NB4 (cell line): ENCODE measurements around the gene LRRK1.
A peak's percentile ranks its signal among the peaks of the same experiment; 100 is the strongest.

Source experiments
- DNase-seq: peaks from one replicate; pipeline ENCODE4 v3.0.0; 2010; ENCODE audit warnings: low read depth
- H3K4me3 ChIP-seq: one replicate; pipeline ENCODE4 v1.5.1; 2011; ENCODE audit warnings: mild to moderate bottlenecking, low read depth, low read length, moderate library complexity
- MYC ChIP-seq: IDR thresholded peaks from 2 replicates; pipeline ENCODE4 v1.6.1; 2011; ENCODE audit warnings: low read depth, low read length
- POLR2A ChIP-seq: IDR thresholded peaks from 2 replicates; pipeline ENCODE4 v1.6.1; 2011; ENCODE audit warnings: mild to moderate bottlenecking; ENCODE audit not compliant: insufficient read length; ENCODE audit errors: extremely low read depth
- TF ChIP-seq, protein P1 (sequence below): IDR thresholded peaks from 2 replicates; pipeline ENCODE4 v1.6.1; 2011; ENCODE audit warnings: low read depth, low read length
- TF ChIP-seq, protein P2 (sequence below): IDR thresholded peaks from one replicate; pipeline ENCODE4 v1.5.1; 2012; ENCODE audit warnings: low read depth, low read length

The LRRK1 gene

DNA sequence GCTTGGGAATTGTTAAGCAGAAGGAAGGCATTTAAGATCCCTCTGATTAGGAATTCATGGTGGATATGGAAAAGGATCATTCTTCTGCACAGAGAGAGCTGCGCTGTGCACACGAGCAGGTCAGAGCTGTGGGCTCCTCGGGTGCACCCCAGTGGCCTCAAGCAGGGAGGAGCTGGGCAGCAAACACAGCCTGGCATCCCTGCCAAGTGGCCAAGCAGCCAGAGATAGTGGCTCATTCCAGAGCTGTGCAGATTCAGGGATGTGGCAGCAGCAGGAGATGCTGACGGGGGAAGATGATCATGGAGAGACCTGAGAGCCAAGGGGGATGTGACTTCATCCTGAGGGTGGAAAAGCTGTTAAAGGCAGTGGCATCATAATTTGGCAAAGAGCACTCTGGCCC is 55.9 kb downstream of the LRRK1 start:
- no peak for DNase-seq
- H3K4me3 ChIP-seq: no peak overlapping the region
- no peak for TF ChIP-seq POLR2A
- TF ChIP-seq, protein P1, sequence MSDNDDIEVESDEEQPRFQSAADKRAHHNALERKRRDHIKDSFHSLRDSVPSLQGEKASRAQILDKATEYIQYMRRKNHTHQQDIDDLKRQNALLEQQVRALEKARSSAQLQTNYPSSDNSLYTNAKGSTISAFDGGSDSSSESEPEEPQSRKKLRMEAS: no peak
- TF ChIP-seq MYC: no peak
- TF ChIP-seq, protein P2, sequence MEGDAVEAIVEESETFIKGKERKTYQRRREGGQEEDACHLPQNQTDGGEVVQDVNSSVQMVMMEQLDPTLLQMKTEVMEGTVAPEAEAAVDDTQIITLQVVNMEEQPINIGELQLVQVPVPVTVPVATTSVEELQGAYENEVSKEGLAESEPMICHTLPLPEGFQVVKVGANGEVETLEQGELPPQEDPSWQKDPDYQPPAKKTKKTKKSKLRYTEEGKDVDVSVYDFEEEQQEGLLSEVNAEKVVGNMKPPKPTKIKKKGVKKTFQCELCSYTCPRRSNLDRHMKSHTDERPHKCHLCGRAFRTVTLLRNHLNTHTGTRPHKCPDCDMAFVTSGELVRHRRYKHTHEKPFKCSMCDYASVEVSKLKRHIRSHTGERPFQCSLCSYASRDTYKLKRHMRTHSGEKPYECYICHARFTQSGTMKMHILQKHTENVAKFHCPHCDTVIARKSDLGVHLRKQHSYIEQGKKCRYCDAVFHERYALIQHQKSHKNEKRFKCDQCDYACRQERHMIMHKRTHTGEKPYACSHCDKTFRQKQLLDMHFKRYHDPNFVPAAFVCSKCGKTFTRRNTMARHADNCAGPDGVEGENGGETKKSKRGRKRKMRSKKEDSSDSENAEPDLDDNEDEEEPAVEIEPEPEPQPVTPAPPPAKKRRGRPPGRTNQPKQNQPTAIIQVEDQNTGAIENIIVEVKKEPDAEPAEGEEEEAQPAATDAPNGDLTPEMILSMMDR: no peak

DNA sequence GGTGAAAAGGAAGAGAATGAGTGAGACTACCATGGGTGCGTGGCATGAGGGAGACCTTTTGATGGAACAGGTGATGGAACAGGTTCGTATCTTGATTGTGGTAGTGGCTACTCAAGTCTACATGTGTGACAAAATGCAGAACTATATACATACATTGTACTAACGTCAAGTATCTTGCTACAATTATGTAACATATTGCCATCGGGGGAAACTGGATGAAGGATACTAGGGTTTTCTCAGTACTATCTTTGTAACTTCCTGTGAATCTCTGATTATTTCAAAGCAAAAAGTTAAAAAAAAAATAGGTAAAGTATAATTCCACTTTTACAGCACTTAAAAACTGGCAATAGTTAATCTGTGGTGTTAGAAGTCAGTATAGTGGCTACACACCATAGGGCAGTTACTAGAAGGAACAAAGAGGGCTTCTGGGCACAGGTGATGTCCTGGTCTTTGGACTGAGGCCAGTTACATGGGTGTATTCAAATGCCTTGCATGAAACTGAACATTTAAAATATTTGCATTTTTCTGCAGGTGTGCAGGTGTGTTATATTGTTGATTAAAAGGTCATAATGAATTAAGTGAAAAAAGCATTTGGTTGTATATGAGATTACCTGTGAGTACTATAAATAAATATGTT is 61.4 kb downstream of the LRRK1 start:
- DNase-seq: no peak
- TF ChIP-seq, protein P2: no peak
- TF ChIP-seq MYC: no peak
- TF ChIP-seq, protein P1: no peak
- no peak for TF ChIP-seq POLR2A
- no peak overlapping the region for H3K4me3 ChIP-seq

DNA sequence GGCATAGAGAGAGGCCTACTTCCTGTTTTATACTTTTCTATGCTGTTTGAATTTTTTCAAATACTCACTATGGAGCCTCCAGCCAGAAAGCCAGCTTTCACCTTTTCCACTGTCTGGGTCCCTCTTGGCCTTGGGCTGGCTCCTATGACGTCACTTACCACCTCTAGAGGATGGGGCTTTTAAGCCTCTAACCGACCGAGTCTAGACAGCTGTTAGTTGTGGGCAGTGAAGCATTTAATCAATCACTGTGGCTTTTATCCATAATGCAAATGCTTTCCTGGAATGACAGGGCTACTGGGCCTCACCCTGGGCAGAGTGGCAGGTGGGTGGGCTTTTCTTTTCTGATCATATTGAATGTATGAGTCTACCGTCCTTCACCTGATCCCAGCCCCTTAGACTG is 61.9 kb downstream of the LRRK1 start:
- TF ChIP-seq MYC: no peak
- TF ChIP-seq POLR2A: no peak
- TF ChIP-seq, protein P2: no peak
- TF ChIP-seq, protein P1: no peak
- DNase-seq: no peak
- no peak overlapping the region for H3K4me3 ChIP-seq

DNA sequence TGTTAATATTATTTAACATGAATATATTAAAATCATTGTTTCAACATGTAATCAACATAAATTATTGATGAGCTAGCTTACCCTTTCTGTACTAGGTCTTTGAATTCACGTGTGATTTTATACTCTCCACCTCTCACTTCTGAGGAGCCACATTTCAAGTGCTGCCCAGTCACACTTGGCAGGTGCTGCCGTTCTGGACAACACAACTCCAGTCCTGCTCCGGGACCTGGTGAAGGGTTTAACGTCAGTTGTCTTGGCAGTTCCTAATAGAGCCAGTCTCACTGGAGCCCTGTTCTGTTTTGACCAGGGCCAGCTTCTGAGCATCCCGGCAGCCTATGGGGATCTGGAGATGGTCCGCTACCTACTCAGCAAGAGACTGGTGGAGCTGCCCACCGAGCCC is 64.1 kb downstream of the LRRK1 start:
- DNase-seq: no peak
- no peak overlapping the region for H3K4me3 ChIP-seq
- TF ChIP-seq MYC: no peak
- TF ChIP-seq, protein P2: no peak

DNA sequence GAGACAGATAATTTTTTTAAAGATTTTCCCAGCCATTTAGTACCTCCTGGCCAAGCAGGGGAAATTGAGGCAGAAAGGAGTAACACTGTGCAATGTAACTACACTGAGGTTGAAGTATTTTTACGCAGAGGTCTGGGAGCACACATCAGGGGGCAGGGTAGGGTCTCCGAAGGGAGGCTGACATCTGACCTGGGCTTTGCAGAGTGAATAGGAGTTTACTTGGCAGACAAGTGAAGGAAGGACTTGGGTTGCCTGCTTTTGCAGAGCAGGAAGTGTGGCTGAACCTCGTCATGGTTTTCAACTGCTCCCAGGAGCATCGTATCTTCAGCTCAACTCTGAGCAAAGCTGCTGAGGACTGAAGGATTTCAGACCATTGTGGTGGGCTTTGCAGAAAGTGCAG is 66.2 kb downstream of the LRRK1 start:
- TF ChIP-seq POLR2A: no peak
- no peak for TF ChIP-seq MYC
- TF ChIP-seq, protein P1: no peak
- TF ChIP-seq, protein P2: no peak
- H3K4me3 ChIP-seq: no peak overlapping the region
- peak; percentile 58 for DNase-seq

DNA sequence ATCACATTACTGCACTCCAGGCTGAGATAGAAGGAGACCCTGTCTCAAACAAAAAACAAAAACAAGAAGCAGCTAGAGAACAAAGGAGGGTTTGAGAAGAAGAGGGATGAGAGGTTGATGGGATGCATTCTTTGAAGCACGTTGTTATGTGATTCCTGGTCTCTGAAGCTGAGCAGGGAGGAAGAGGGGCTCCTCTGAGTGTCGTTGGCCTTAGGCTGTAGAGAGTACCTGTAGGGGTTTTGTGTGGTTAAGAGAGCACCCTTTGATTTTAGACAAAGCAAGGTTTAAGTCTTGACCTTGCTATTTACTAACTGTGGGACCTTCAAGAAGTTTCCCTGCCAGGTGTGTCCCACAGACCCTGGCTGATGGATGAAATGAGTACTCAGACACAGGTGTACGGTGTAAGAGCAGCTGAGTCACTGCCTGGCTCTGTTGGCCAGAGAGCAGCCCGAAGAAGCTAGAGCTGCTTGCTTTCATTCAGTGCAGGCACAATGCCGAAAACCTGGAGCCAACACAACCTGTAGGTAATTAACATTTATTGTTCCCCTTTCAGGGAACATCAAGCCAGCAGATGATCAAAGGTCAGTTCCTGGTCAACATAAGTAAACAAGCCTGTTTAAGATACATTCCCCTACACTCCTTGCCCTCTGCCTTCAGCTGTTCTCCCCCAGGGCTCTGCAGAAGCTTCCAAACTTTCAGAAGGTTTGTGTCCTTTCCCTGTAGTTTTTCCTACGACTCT is 67.2 kb downstream of the LRRK1 start:
- TF ChIP-seq MYC (no peak), POLR2A (no peak)
- TF ChIP-seq, protein P1: no peak
- TF ChIP-seq, protein P2: no peak
- DNase-seq: no peak
- H3K4me3 ChIP-seq: no peak overlapping the region
